Measurements from ENCODE around the gene FNDC5. TPM values are rescaled to one million over a fixed set of nuclear protein-coding genes. Genes with fewer than 3 reads are reported as not detected.

The FNDC5 gene
- total RNA-seq, 2 experiments from 2014 or later = not detected

Other genes starting within 250 kb of the FNDC5 start
- 10 to 100 TPM; 25.9 to 26.8 TPM for gene ZBTB8OS, start 220.4 kb downstream of the FNDC5 start, total RNA-seq
- 100 to 1,000 TPM; 109 to 121 TPM for gene RBBP4, start 219.7 kb downstream of the FNDC5 start, total RNA-seq
- gene SYNC, start 168.1 kb downstream of the FNDC5 start, total RNA-seq = not detected
- 100 to 1,000 TPM; 105 to 114 TPM for gene YARS1, start 53.6 kb downstream of the FNDC5 start, total RNA-seq
- gene S100PBP, start 53.3 kb downstream of the FNDC5 start, total RNA-seq = 10 to 100 TPM; 21.2 to 26.6 TPM
- not detected for gene HPCA, start 15.6 kb upstream of the FNDC5 start, total RNA-seq
- gene TMEM54, start 30.5 kb upstream of the FNDC5 start, total RNA-seq = not detected
- 10 to 100 TPM; 43.9 to 44.6 TPM for gene RNF19B, start 93.9 kb upstream of the FNDC5 start, total RNA-seq
- gene AK2, start 166.0 kb upstream of the FNDC5 start, total RNA-seq = 10 to 100 TPM; 24.3 to 24.9 TPM
- 1 to 10 TPM; 3.5 to 4.1 TPM for gene AZIN2, start 210.2 kb upstream of the FNDC5 start, total RNA-seq

All from CD8-positive, alpha-beta T cell (primary cell).